Measurements from ENCODE around the gene INPP5D. TPM values are rescaled to one million over a fixed set of nuclear protein-coding genes. Genes with fewer than 3 reads are reported as not detected.
"Not testable (repeated sequence)": the region's sequence is repeated elsewhere in the genome, so short reads cannot be mapped to it uniquely, and the experiment has no call there.

INPP5D gene
- 1 to 10 TPM; 6.6 to 7.2 (median 6.7) TPM for polyA plus RNA-seq (ENCODE audit: insufficient read length in 3 of 3)
- long read RNA-seq, donor 1 = 0 reads
- long read RNA-seq, donor 2, full-length matches to known transcripts = 1 of 1 reads
- long read RNA-seq, donor 2, partial matches to known transcripts = 0 of 1 reads
- long read RNA-seq, donor 2, other reads (novel, unspliced or antisense) = 0 of 1 reads
- long read RNA-seq, donor 3 = 0 reads
- long read RNA-seq, donor 4, full-length matches to known transcripts = 1 of 1 reads
- long read RNA-seq, donor 4, partial matches to known transcripts = 0 of 1 reads
- long read RNA-seq, donor 4, other reads (novel, unspliced or antisense) = 0 of 1 reads
- long read RNA-seq, donor 5 = 0 reads
- long read RNA-seq, donor 6 = 0 reads
- long read RNA-seq, donor 7, partial matches to known transcripts = 5 of 6 reads
- long read RNA-seq, donor 7, other reads (novel, unspliced or antisense) = 0 of 6 reads
- long read RNA-seq, donor 8 = 0 reads
- long read RNA-seq, donor 9 = 0 reads
- long read RNA-seq, donor 10, full-length matches to known transcripts = 1 of 1 reads
- long read RNA-seq, donor 10, partial matches to known transcripts = 0 of 1 reads
- long read RNA-seq, donor 10, other reads (novel, unspliced or antisense) = 0 of 1 reads
- long read RNA-seq, donor 11 = 0 reads
- long read RNA-seq, donor 12, full-length matches to known transcripts = 1 of 1 reads
- long read RNA-seq, donor 12, partial matches to known transcripts = 0 of 1 reads
- long read RNA-seq, donor 12, other reads (novel, unspliced or antisense) = 0 of 1 reads
- long read RNA-seq, donor 13 = 0 reads
- long read RNA-seq, donor 14 = 0 reads
- long read RNA-seq, donor 15 = 0 reads
- long read RNA-seq, donor 16 = 0 reads

DNA sequence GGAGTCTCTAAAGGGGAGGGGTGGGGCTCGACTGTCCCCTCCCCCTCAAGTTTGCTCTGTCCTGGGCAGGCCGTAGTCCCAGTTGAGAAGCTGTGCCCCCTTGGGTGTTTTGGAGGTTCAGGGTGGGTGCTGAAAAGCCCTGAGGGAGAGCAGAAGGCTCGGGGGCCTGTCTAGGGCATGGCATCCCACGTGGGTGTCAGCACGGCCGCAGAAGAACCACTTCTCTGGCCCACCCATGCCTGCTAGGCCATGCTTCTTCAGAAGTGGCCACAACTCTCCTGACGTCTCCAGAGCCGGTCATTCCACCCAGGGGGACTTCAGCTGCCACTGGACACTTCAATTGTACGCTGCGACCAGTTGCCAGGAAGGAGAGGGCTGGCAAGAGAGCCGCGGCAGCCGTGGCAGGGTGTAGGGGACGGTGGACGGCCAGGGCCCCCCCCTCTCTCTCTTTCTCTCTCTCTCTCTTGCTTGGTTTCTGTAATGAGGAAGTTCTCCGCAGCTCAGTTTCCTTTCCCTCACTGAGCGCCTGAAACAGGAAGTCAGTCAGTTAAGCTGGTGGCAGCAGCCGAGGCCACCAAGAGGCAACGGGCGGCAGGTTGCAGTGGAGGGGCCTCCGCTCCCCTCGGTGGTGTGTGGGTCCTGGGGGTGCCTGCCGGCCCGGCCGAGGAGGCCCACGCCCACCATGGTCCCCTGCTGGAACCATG is at the start of gene INPP5D:
Gene INPP5D (plus strand): TSS at position 546 of the 704 bp plus-strand sequence. CDS start 137 bp downstream, at position 683.
- DNase-seq = no peak

DNA sequence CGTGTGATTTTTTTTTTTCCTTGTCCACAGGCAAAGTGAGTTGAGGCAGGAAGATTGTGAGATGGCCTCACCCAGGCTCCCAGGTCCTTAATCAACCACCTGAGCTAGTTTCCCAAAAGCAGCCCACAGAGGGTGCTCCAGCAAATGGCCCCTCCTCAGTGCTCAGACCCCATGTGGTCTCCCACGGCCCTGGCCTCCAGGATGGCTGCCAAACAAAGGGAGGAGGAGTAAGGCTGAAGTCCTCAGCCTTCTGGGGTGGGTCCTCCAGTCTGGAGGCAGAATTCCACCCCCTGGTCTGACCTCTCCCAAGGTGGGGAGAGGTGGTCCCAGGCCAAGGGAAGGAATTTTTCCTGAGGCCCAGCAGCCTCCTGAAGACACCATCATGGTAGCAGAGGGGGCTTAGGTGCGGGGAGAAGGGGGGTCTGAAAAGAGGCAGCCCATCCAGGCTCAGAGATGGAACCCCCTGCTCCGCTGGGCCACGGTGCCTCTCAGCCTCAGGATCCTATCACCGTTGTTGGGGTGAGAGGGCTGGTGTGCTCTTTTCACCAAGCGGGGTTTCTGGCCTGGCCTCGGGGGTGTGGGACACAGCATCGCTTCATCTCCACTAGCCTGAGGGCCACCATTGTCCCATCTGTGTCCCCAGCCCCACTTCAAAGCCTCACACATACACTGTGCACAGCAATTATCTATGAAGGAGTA is 49.4 kb upstream of the INPP5D start:
- DNase-seq = no peak

DNA sequence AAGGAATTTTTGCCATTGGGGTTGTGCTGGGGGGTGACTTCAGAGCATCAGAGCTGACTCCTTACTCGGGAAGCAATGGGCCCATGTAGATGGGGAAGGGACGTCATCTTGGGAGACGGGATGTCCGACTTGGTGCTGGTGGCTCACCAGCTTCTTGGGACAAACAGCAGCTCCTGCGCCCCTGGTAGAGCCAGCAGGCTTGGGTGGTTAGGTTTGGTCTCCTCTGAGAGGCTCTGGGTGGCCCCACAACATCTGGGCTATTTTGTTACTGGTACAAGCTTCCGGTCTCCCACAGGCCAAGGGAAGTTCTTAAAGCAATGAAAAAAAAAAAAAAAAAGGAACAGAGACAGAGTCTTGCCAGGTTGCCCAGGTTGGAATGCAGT is 48.9 kb upstream of the INPP5D start:
- no peak for DNase-seq

DNA sequence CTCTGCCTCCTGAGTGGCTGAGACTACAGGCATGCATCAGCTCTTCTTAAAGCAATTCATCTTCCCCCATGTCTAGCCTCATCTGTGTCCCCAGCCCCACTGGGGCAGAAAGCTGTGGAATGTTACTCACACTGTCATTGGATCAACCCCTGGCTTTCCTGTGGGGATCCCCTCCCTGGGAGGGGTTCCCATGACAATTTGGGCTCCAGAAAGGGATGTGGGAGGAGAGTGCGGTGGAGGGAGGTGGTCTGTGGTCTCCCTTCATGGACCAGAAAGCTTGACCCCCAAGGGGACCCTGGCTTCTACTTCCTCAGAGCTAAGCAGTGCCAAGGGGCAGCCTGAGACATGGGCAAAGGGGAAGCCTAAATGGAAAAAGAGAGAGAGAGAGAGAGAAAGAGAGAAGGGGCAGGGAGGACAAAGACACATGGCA is 48.4 kb upstream of the INPP5D start:
- DNase-seq = no peak

DNA sequence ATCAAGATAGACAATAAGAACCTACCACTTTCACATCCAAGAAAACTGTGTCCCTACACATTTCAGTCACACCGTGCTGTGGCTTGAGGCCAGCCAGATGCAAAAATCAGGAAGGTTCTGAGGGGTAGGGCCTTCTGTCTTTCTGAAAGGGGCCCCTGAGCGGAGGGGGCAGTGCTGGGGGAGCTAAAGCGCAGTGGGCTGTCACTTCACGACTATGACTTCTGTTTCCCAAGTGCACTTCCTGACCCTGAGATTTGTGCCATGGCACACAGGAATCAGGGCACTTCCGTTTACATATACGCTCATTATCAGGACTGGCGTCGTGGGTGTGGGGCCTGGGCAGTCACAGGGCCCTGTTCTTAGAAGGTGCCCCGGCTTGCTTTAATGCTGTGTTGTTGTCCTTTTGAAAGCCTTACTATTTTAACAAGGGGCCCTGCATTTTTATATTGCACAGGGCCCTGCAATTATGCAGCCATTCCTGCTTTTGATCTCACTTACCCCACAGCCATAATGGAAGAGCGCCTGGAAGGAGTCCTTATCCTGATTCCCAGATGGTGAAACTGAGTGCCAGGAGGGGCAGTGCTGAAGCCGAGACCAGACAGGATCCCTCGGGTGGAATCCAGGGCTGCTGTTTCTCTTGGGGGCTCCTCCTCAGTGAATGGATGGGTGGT is 47.7 kb upstream of the INPP5D start:
- DNase-seq = no peak

DNA sequence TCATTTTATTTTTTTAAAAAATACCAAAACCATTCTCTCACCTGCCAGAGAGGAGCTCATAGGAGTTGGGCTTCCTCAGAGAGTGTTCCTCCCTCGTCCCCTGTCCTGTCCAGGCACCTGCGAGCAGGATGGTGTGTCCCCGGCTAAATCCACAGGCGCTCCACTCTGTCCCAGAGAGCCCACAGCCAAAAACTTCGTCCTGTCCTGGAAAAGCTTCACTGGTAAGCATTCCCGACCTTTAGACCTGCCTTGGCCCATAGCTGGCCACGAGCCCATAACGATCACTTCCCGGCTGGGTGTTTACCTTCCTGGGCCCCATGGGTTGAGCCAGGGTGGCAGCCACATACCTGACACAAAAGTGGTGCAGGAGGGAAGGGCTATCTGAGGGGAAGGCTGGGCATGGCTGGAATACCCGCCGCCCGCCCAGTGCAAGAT is 47.1 kb upstream of the INPP5D start, which contains the start of gene NGEF:
Gene NGEF (minus strand): TSS at position 230 of the 435 bp plus-strand sequence. CDS start 38,366 bp downstream, outside the sequence.
- no peak for DNase-seq

DNA sequence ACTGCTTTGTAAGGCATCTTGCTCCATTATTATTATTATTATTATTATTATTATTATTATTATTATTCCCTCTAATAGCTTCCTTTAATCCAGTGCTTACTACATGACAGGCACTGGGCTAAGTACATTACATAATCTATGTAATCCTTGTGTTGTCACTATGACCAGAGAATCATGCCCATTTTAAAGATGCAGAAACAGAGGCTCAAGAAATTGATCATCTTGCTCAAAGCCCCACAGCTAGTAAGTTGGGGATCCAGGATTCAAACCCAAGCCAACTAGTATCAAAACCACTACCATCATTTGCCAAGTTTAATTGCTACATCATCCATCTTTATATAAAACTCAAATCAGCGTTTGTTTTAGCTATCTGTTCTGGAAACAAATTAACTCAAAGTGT is 46.5 kb upstream of the INPP5D start:
- DNase-seq = no peak

DNA sequence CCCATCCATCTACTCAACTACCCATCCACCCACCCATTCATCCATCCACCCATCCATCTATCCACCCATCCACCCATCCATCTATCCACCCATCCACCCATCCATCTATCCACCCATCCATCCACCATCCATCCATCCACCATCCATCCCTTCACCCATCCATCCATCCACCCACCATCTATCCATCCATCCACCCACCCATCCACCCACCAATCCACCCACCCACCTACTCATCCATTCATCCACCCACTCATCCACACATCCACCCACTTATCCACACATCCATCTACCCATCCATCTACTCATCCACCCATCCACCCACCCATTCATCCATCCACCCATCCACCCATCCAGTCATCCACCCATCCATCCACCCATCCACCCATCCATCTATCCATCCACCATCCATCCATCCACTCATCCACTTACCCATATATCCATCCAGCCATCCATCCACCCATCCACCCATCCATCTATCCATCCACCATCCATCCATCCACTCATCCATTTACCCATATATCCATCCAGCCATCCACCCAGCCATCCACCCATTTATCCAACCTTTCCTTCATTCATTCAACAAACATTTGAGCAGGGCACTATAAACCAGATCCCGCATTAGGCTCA is 45.0 kb upstream of the INPP5D start:
- DNase-seq = no peak

DNA sequence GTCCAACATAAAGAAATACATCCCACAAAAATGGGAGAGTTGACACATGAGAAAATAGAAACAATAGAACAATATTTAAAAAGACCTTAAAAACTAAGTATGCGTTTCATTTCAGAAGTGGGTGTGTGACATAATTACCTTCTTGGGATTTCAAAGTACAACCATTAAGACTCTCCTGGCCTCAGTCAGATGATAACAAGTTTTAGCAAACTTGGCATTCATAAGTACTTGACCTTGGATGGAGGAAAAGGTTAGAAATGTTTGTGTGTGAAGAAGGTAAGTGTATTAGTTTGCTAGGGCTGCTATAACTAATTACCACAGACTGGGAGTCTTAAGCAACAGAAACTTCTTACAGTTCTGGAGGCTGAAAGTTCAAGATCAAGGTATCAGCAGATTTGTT is 42.2 kb upstream of the INPP5D start:
- DNase-seq = no peak

DNA sequence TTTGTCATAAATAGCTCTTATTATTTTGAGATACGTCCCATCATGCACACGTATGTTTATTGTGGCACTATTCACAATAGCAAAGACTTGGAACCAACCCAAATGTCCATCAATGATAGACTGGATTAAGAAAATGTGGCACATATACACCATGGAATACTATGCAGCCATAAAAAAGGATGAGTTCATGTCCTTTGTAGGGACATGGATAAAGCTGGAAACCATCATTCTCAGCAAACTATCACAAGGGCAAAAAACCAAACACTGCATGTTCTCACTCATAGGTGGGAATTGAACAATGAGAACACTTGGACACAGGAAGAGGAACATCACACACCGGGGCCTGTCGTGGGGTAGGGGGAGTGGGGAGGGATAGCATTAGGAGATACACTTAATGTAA is 40.5 kb upstream of the INPP5D start:
- not testable (repeated sequence) for DNase-seq

DNA sequence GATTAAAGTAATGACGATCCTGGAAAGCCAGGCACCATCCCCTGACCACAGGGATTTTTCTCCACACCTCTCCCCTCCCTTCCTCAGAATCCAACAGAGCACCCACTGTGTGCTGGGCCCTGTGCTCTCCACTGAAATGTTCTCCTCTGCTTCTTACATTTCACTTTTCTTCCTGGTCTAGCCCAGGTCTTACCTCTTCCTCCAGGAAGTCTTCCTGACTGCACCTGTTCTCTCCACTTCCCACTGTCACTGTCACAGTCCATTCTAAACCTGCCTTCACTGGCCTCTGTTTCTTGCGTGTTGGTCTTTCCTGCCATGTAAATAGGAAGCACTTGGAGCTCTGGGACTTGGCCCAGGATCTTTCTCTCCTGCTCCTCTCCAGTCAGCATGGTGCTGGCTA is 39.7 kb upstream of the INPP5D start:
- no peak for DNase-seq

DNA sequence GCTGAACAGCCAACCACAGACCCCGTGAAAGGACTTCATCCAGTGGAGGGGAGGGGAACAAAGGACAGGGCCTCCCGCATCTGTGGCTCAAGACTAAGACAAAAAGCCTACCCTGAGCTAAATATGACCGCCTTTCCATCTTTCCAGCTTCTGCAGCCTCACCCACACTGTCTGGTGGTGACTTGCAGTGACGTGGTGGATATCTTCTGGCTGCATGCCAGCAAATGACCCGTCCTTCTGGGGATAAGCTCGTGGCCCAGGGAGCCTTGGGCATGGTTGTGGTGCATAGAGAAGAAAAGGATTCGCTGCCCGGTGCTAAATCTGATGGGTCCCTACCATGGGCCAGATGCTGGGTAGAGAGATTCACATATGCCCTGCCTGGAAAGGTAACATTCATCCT is 38.4 kb upstream of the INPP5D start:
- DNase-seq = no peak

DNA sequence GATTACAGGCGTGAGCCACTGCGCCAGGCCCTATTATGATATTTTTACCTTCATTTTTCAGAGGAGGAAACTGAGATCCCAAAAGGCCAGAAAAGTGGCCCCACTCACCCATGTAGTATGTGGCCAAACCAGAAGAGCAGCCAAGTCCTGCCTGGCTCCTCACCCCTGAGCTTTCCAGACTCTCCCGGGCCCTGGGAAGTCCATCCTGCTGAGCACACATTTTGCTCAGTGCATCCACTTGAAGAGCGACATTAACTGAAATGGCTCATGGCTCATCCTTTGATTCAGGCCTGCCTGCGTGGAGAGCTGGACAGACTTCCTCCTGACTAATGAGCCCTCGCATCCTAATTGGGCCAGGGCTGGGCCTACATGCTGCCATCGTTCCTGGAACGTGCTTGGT is 37.6 kb upstream of the INPP5D start:
- DNase-seq = no peak

DNA sequence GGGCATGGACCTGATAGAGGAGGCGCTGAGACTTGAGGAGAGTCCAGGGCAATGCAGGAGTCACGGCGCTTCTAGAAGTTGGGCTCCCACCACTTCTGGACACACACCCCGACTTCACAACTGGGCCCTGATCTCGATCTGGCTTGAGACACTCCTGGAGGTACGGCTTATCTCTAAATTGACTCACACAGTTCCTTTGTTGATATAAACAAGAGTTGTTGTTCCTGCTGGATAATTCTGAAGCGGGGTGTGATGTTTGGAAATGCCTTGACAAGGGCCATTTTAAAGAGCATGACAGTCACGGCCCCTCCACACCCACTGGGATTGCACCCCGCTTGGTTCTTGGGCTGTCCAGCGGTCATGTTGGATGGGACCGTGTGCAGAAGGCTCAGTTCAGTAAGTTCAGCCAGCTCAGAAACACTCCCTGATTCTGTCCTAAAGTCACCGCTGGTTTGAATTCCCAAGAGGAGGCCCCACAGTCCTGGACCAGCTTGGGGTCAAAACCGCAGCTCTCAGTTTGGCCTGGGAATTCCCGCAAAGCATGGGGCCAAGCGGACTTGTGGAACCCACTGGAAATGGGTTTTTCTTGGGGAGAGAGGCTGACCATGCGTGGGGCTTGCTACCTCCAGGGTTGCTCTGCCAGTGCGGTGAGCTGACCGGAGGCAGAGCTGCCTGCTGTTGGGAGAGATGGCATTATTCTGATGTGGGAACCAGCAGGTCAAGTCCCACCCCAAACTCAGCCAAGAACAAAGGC is 37.0 kb upstream of the INPP5D start:
- no peak for DNase-seq

DNA sequence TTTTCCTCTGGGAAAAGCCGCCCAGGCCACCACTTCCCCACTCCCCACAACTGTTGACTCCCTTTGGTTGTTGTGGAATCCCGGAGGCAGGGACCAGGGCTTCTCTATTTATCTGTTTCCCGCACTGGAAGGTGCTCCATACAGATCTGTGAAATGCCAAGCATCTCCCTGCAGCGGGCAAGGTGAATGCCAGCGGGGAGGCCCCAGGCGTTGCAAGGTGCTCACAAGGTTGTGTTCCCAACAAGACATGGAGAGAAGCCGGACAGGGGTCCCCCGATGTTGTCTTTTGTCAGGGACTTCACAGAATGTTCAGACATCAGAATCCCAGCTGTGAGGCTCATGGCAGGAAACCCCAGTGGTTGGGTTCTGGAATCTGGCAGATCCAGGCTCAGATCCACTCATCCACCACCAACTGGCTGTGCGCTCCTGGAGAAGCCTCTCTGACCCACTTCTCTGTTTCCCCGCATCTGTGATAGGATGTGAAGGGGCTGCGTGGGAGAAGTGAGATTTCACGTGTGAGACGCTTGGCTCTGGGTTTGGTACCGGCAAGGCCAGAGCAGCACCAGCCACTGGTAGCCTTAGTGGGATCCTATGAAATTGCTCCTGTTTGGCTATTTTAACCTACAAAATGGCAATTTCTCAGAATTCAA is 36.3 kb upstream of the INPP5D start:
- DNase-seq = no peak

DNA sequence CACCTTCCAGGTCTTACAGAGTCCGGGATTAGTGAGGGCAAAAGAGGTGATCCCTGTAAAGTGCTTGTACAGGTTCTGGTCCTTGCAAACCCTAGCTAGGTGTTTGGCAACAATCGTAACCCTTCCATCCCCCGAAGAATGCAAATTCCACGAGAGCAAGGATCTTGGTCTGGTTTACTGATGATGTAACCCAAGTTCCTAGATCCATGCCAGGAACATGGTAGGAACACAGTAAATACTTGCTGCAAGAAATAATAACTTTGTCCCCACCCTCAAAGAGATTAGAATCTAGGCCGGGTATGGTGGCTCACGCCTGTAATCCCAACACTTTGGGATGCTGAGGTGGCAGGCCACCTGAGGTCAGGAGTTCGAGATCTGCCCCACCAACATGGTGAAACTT is 34.4 kb upstream of the INPP5D start:
- DNase-seq = no peak

DNA sequence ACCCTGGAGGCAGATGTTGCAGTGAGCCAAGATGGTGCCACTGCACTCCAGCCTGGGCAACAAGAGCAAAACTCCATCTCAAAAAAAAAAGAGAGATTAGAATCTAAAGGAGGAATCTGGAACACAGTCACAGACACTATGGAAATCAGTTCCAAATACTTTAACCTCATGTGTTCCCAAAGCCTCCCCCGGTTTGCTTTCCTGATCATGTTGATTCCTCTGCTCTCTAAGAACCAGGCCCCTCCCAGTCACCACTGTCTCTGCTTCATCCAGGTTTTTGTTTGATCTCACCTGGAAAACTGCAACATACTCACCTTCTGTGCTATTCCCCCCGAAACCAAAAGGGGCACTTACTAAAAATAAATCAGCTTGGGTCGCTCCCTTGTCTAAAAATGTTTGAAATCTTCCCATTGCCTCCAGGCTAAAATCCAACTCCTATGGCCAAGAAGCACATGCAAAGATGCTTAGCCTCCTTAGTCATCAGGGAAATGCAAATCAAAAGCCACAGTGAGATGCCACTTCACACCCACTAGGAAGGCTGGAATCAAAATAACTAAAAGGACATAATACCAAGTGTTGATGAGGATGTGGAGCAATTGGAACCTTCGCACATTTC is 33.8 kb upstream of the INPP5D start:
- no peak for DNase-seq

DNA sequence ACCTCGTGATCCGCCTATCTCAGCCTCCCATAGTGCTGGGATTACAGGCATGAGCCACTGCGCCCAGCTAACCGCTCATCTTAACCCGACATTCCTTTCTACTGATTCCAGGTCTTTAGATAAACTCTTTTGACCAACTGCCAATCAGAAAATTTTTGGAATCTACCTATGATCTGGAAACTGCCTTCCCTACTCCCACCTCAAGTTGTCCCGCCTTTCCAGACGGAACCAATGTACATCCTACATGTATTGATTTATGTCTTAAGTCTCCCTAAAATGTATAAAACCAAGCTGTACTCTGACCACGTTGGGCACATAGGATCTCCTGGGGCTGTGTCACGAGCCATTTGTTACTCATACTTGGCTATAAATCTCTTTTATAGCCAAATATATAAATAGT is 30.8 kb upstream of the INPP5D start:
- no peak for DNase-seq
